Activated T-helper 2 cell treated with anti-CD3 and anti-CD28 coated beads, Interferon-gamma antibody, Interleukin-2, Interleukin-4, amounts not matched to agents 10 μg/mL and 5 μg/mL and 100 μg/mL, durations not matched to agents 14 hours and 24 hours and 36 hours (primary cell): ENCODE data around the gene IMP4. TPM values are rescaled to one million over a fixed set of nuclear protein-coding genes. Genes with fewer than 3 reads are reported as not detected.

Source experiments
- DNase-seq: peaks from one replicate; pipeline ENCODE4 v3.0.0; 2021; ENCODE audit warnings: low spot score
- H3K27ac Mint-ChIP-seq: one replicate; pipeline ENCODE4 v1.8.0; 2021; ENCODE audit warnings: mixed read lengths
- H3K27me3 Mint-ChIP-seq: one replicate; pipeline ENCODE4 v1.8.0; 2021; ENCODE audit warnings: low read depth, mixed read lengths
- H3K36me3 Mint-ChIP-seq: one replicate; pipeline ENCODE4 v1.8.0; 2021; ENCODE audit warnings: low read depth, mixed read lengths
- H3K4me1 Mint-ChIP-seq: one replicate; pipeline ENCODE4 v1.8.0; 2021; ENCODE audit warnings: low read depth, mixed read lengths
- H3K4me3 Mint-ChIP-seq: one replicate; pipeline ENCODE4 v1.8.0; 2021; ENCODE audit warnings: low read depth, mild to moderate bottlenecking, moderate library complexity, mixed read lengths
- H3K9me3 Mint-ChIP-seq: one replicate; pipeline ENCODE4 v1.8.0; 2021; ENCODE audit warnings: mixed read lengths
- intact Hi-C: fragments of 100-400 bp; cut with micrococcal nuclease; formaldehyde crosslinking; loops from one replicate; pipeline ENCODE4 v1.15.1; 2023
- total RNA-seq: library from RNA; stranded (reverse); gene quantifications from 2 replicates; pipeline ENCODE4 v1.2.3, GENCODE V29; 2022

IMP4 gene
- total RNA-seq, 1 donor from 2014 or later: 142 TPM

DNA sequence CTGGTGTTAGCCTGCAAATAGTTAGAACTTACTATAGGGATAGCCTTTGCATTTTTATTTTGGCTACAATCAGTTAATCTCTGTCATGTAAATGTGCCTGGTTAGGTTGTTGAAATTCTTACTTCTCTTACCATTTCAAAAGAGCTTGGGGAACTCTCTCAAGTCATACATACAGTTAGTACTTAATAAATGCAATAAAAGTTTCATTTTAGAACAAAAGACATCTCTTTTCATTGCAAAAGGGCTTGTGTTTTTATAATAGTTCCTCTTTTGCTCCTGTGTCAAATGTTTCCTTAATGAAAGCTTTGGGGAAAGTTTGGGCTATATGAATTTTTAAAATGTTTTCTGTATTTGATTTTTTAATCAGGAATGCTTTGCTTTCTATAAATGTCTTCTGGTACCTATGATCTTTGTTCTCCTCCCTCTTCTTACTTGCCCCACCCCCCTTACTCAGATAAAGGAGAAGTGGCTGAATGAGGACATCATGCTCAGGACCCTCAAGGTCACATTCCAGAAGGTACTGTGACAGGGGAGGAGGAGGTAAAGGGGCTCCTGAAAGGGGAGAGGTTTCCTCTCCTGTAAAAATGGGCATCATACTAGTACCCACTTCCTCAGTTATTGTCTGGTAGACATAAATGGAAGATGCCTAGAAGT is 26.7 kb downstream of the IMP4 start:
- no peak for DNase-seq
- intact Hi-C loops: no loop called here
- no peak overlapping the region for H3K27ac Mint-ChIP-seq
- H3K4me1 Mint-ChIP-seq: peaks cover 30% of the 10 kb centered on the region
- no peaks in the 10 kb centered on the region for H3K9me3 Mint-ChIP-seq
- peaks cover 1% of the 10 kb centered on the region for H3K27me3 Mint-ChIP-seq
- no peak overlapping the region for H3K4me3 Mint-ChIP-seq
- peaks cover 39% of the 10 kb centered on the region for H3K36me3 Mint-ChIP-seq

DNA sequence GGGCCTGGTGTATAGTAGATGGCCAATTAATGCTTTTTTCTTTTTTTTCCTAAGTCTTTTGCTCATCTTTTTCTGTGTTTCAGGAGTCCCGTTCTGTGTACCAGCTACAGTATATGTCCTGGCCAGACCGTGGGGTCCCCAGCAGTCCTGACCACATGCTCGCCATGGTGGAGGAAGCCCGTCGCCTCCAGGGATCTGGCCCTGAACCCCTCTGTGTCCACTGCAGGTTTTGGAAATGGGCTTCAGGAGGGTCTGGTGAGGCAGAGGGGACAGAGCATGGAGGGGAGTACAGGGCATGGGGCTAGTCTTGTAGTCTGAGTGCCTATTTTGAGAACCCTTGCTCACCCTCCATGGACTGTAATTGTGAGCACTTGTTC is 27.3 kb downstream of the IMP4 start:
- Mint-ChIP-seq H3K27ac (peak overlapping the region; percentile 38), H3K4me1 (peaks cover 34% of the 10 kb centered on the region), H3K36me3 (peaks cover 45% of the 10 kb centered on the region), H3K9me3 (no peaks in the 10 kb centered on the region), H3K4me3 (peak overlapping the region; percentile 92), H3K27me3 (peaks cover 1% of the 10 kb centered on the region)
- intact Hi-C loops: loop anchor here (2.0 to 10.0 kb wide), 3 partner anchors 13 to 735 kb away; partner anchors contain the start of genes PLEKHB2 and PTPN18
- DNase-seq: no peak

GRCh38 chr2:130370490-130370889 is 27.8 kb downstream of the IMP4 start:
- Mint-ChIP-seq H3K9me3 (no peaks in the 10 kb centered on the region), H3K27me3 (peaks cover 1% of the 10 kb centered on the region), H3K36me3 (peaks cover 50% of the 10 kb centered on the region), H3K4me1 (peaks cover 35% of the 10 kb centered on the region), H3K4me3 (peak overlapping the region; percentile 92), H3K27ac (peak overlapping the region; percentile 89)
- intact Hi-C loops: loop anchor here (2.0 to 10.0 kb wide), 3 partner anchors 14 to 734 kb away; partner anchors contain the start of genes PLEKHB2 and PTPN18
- DNase-seq: peak; percentile 38

DNA sequence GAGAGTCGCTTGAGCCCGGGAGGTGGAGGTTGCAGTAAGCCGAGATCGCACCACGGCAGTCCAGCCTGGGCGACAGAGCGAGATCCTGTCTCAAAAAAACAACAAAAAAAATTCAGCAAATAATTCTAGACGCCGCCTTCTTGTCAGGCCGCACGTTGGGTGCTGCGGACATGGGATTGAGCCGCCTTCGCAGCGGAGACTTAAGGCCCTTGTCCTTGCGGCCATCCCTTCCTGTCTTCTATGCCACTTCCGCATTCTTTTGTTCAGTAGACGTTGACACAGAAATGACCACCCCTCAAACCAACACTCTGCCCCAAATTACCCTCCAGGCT is 29.0 kb downstream of the IMP4 start:
- intact Hi-C loops: loop anchor here (1.0 to 10.0 kb wide), 4 partner anchors 15 to 733 kb away; partner anchors contain the start of genes IMP4, PLEKHB2 and PTPN18
- peaks cover 60% of the 10 kb centered on the region for H3K36me3 Mint-ChIP-seq

GRCh38 chr2:130372055-130372832 is 29.5 kb downstream of the IMP4 start:
- Mint-ChIP-seq H3K27me3 (peaks cover 1% of the 10 kb centered on the region), H3K9me3 (peaks cover 4% of the 10 kb centered on the region), H3K27ac (peak overlapping the region; percentile 89), H3K4me3 (peak overlapping the region; percentile 92), H3K36me3 (peaks cover 60% of the 10 kb centered on the region), H3K4me1 (peaks cover 51% of the 10 kb centered on the region)
- intact Hi-C loops: loop anchor here (10.0 kb wide), 1 partner anchor 733 kb away; the partner anchor contains the start of gene PLEKHB2
- DNase-seq: peak; percentile 69

More for the DNA sequence above, 29.0 kb downstream of the IMP4 start:
- H3K27ac Mint-ChIP-seq: peak overlapping the region; percentile 89
- no peak for DNase-seq
- peaks cover 4% of the 10 kb centered on the region for H3K9me3 Mint-ChIP-seq
- peak overlapping the region; percentile 92 for H3K4me3 Mint-ChIP-seq
- H3K27me3 Mint-ChIP-seq: peaks cover 1% of the 10 kb centered on the region
- peaks cover 45% of the 10 kb centered on the region for H3K4me1 Mint-ChIP-seq

- peaks cover 65% of the 10 kb centered on the region for H3K36me3 Mint-ChIP-seq
- H3K27me3 Mint-ChIP-seq: no peaks in the 10 kb centered on the region
- H3K27ac Mint-ChIP-seq: peak overlapping the region; percentile 85
- intact Hi-C loops: loop anchor here (10.0 kb wide), 1 partner anchor 732 kb away; the partner anchor contains the start of gene PLEKHB2
- peaks cover 57% of the 10 kb centered on the region for H3K4me1 Mint-ChIP-seq
- no peak for DNase-seq
- H3K4me3 Mint-ChIP-seq: peak overlapping the region; percentile 92
- peaks cover 4% of the 10 kb centered on the region for H3K9me3 Mint-ChIP-seq
These were observed 30.4 kb downstream of the IMP4 start for GRCh38 chr2:130372833-130373807.

GRCh38 chr2:130373808-130374365 is 31.2 kb downstream of the IMP4 start:
- intact Hi-C loops: loop anchor here (10.0 kb wide), 1 partner anchor 731 kb away; the partner anchor contains the start of gene PLEKHB2
- Mint-ChIP-seq H3K36me3 (peaks cover 65% of the 10 kb centered on the region), H3K9me3 (peaks cover 4% of the 10 kb centered on the region), H3K27me3 (no peaks in the 10 kb centered on the region), H3K4me3 (peak overlapping the region; percentile 92), H3K4me1 (peaks cover 61% of the 10 kb centered on the region), H3K27ac (peak overlapping the region; percentile 85)
- DNase-seq: no peak

- intact Hi-C loops: loop anchor here (10.0 kb wide), 1 partner anchor 730 kb away; the partner anchor contains the start of gene PLEKHB2
- Mint-ChIP-seq H3K27ac (peak overlapping the region; percentile 71), H3K36me3 (peaks cover 62% of the 10 kb centered on the region), H3K9me3 (peaks cover 4% of the 10 kb centered on the region), H3K27me3 (no peaks in the 10 kb centered on the region), H3K4me3 (peak overlapping the region; percentile 54), H3K4me1 (peaks cover 67% of the 10 kb centered on the region)
- no peak for DNase-seq
These were observed 32.0 kb downstream of the IMP4 start for GRCh38 chr2:130374587-130375290.

GRCh38 chr2:130375291-130376266 is 32.9 kb downstream of the IMP4 start:
- Mint-ChIP-seq H3K27me3 (no peaks in the 10 kb centered on the region), H3K27ac (peak overlapping the region; percentile 10), H3K9me3 (peaks cover 4% of the 10 kb centered on the region), H3K4me1 (peaks cover 68% of the 10 kb centered on the region), H3K36me3 (peaks cover 60% of the 10 kb centered on the region), H3K4me3 (peak overlapping the region; percentile 1)
- no peak for DNase-seq
- intact Hi-C loops: loop anchor here (10.0 kb wide), 1 partner anchor 729 kb away; the partner anchor contains the start of gene PLEKHB2

DNA sequence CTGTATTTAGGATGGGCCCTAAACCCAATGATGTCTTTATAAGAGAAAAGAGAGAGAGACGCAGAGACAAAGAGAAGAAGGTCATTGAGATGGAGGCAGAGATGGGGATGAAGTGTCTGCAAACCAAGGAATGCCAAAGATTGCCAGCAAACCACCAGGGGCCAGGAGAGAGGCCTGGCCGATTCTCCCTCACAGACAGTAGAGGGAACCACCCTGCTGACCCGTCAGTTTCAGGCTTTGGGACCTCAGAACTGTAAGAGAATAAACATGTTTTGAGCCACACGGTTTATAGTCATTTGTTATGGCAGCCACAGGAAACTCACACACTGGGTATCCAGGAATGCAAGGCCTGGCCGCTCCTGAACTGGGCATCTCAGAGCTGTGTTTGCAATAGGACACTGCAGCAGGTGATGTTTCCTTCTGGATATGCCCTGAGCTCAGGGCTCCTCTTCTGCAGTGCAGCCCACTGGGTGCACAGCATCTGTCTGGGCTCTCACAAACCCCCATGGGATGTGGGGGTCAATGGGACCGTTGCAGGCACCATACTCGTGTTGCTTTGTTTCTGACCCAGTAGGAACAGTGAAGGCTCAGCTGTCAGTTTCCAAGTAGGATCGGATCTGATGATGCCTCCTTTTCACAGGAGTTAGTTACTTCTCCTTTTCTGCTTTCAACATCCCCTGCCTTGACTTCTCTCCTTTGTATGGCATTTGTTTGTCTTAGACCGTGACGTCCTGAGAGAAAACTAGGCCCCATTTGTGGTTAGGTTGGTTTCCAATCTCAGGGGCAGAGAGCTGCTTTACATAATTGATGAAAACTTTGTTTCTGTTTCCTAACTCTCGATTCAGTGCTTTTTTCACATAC is 34.0 kb downstream of the IMP4 start:
- Mint-ChIP-seq H3K4me1 (peaks cover 67% of the 10 kb centered on the region), H3K4me3 (no peak overlapping the region), H3K27ac (no peak overlapping the region), H3K27me3 (no peaks in the 10 kb centered on the region), H3K9me3 (peaks cover 4% of the 10 kb centered on the region), H3K36me3 (peaks cover 57% of the 10 kb centered on the region)
- intact Hi-C loops: loop anchor here (10.0 kb wide), 1 partner anchor 728 kb away; the partner anchor contains the start of gene PLEKHB2
- DNase-seq: no peak
